Fibroblast of lung (primary cell): Measurements from ENCODE around the gene CERS6. TPM values are rescaled to one million over a fixed set of nuclear protein-coding genes. Genes with fewer than 3 reads are reported as not detected.

Source experiments
- DNase-seq, 2 donors: peaks; one replicate each; pipeline versions ENCODE4 v3.0.0 to v3.0.0-alpha.2; 2010; ENCODE audit warnings: low read depth in 2 of 2
- H2AFZ ChIP-seq: 2 replicates; pipeline ENCODE4 v1.5.1; 2012; ENCODE audit warnings: low read length, control low read depth, inconsistent platforms
- H3K27ac ChIP-seq: 2 replicates; pipeline ENCODE4 v1.5.1; 2011; ENCODE audit warnings: low read length, control low read depth; ENCODE audit not compliant: insufficient read depth
- H3K27me3 ChIP-seq: 2 replicates; pipeline ENCODE4 v1.5.1; 2011; ENCODE audit warnings: mild to moderate bottlenecking, low read length; ENCODE audit not compliant: control insufficient read depth, insufficient read depth
- H3K36me3 ChIP-seq: 2 replicates; pipeline ENCODE4 v1.5.1; 2011; ENCODE audit warnings: low read length; ENCODE audit not compliant: control insufficient read depth, insufficient read depth
- H3K4me1 ChIP-seq: 2 replicates; pipeline ENCODE4 v1.5.1; 2011; ENCODE audit warnings: low read length; ENCODE audit not compliant: control insufficient read depth, insufficient read depth; ENCODE audit errors: extremely low read depth
- H3K4me2 ChIP-seq: 2 replicates; pipeline ENCODE4 v1.5.1; 2011; ENCODE audit warnings: low read length, control low read depth; ENCODE audit not compliant: insufficient read depth; ENCODE audit errors: extremely low read depth
- H3K4me3 ChIP-seq, 4 experiments: fragments of 200-600 bp in 1 of 4; sonication (generic) in 1 of 4; replicated peaks in 1 of 4; 2 replicates each; pipeline ENCODE4 v1.5.1; 2011 to 2016; ENCODE audit warnings: low read length in 4 of 4, low read depth in 3 of 4, mild to moderate bottlenecking in 3 of 4, control low read depth in 2 of 4, inconsistent platforms in 1 of 4, mixed read lengths in 1 of 4; ENCODE audit not compliant: insufficient read depth in 1 of 4; ENCODE audit errors: control extremely low read depth in 1 of 4
- H3K79me2 ChIP-seq: 2 replicates; pipeline ENCODE4 v1.5.1; 2012; ENCODE audit warnings: mild to moderate bottlenecking, low read length, inconsistent platforms; ENCODE audit not compliant: control insufficient read depth, insufficient read depth
- H3K9ac ChIP-seq: 2 replicates; pipeline ENCODE4 v1.5.1; 2011; ENCODE audit warnings: mild to moderate bottlenecking, low read length, control low read depth; ENCODE audit not compliant: insufficient read depth
- H3K9me3 ChIP-seq: 2 replicates; pipeline ENCODE4 v1.5.1; 2012; ENCODE audit warnings: low read depth, low read length; ENCODE audit not compliant: control insufficient read depth, insufficient read depth
- H4K20me1 ChIP-seq: 2 replicates; pipeline ENCODE4 v1.5.1; 2011; ENCODE audit warnings: low read length; ENCODE audit not compliant: control insufficient read depth, insufficient read depth; ENCODE audit errors: extremely low read depth
- EZH2 ChIP-seq: IDR thresholded peaks from 2 replicates; pipeline ENCODE4 v1.5.1; 2012; ENCODE audit warnings: low read length, control low read depth, mild to moderate bottlenecking; ENCODE audit errors: missing control alignments
- polyA plus RNA-seq, 2 donors: library from polyadenylated mRNA; depleted of rRNA in 1 of 2; stranded (reverse) in 1 of 2; unstranded in 1 of 2; fragments of >200 nt; gene quantifications; 2 replicates each; pipeline ENCODE4 v1.2.1, GENCODE V29; 2011 to 2012; ENCODE audit warnings: missing spikeins in 1 of 2
- total RNA-seq: library from RNA; depleted of rRNA; stranded (reverse); fragments of >200 nt; gene quantifications from 2 replicates; pipeline ENCODE4 v1.2.1, GENCODE V29; 2014
- TF ChIP-seq, protein P1 (sequence below), 2 donors: IDR thresholded peaks in 1 of 2; conservative IDR thresholded peaks in 1 of 2; 1 replicate in 1 of 2; 2 replicates in 1 of 2; pipeline ENCODE4 v1.5.1; 2011 to 2012; ENCODE audit warnings: low read length in 2 of 2, control low read depth in 1 of 2, inconsistent platforms in 1 of 2, low read depth in 1 of 2, mild to moderate bottlenecking in 1 of 2

The CERS6 gene
- total and polyA plus RNA-seq, 2 donors (not counting 1 experiment from before 2014, with no cell fraction given), result 7.2 to 16.5 TPM

DNA sequence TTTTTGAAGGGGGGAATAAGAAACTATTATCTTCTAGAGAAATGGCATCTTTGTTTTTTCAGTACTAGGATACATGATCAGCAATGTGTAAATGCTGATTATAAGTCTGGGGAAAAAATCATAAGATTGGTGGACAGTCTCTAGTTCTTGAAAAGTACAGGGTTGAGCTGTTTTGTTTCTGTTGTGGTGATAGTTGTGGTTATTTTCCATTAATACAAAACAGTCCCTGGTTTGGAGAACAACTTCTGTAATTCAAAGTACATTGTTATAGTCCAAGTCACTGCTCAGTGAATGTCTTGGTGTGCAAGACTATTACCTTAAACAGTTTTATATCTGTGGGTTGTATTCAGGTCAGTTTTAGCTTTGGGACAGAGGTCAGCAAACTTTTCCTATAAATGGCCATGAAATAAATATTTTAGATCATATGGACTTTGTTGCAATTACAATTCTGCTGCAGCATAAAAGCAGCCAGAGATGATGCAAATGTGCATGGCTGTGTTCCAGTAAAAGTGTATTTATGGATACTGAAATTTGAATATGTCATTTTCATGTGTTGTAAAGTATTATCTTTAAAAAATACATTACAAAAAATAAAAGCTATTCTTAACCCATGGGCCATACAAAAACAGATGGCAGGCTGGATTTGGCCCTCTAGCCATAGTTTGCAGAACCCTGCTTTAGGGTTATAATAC is 111.0 kb downstream of the CERS6 start:
- H3K4me3 ChIP-seq, result no peak overlapping the region
- no peaks in the 10 kb centered on the region for H4K20me1 ChIP-seq
- no peak overlapping the region for H3K27ac ChIP-seq
- TF ChIP-seq EZH2, result no peak
- TF ChIP-seq, protein P1, sequence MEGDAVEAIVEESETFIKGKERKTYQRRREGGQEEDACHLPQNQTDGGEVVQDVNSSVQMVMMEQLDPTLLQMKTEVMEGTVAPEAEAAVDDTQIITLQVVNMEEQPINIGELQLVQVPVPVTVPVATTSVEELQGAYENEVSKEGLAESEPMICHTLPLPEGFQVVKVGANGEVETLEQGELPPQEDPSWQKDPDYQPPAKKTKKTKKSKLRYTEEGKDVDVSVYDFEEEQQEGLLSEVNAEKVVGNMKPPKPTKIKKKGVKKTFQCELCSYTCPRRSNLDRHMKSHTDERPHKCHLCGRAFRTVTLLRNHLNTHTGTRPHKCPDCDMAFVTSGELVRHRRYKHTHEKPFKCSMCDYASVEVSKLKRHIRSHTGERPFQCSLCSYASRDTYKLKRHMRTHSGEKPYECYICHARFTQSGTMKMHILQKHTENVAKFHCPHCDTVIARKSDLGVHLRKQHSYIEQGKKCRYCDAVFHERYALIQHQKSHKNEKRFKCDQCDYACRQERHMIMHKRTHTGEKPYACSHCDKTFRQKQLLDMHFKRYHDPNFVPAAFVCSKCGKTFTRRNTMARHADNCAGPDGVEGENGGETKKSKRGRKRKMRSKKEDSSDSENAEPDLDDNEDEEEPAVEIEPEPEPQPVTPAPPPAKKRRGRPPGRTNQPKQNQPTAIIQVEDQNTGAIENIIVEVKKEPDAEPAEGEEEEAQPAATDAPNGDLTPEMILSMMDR (conservative IDR thresholded peaks at IDR 0.05 in 1 of 2, IDR thresholded peaks at IDR 0.05 in 1 of 2; ENCODE audit: low read depth in 1 of 2, low read length in 2 of 2), result no peak
- H3K9ac ChIP-seq, result no peak overlapping the region
- no peak overlapping the region for H2AFZ ChIP-seq
- peak in 1 of 2 donors; percentile 79 for DNase-seq
- H3K4me1 ChIP-seq, result no peaks in the 10 kb centered on the region
- H3K9me3 ChIP-seq, result no peaks in the 10 kb centered on the region
- H3K36me3 ChIP-seq, result no peaks in the 10 kb centered on the region
- no peak overlapping the region for H3K4me2 ChIP-seq
- H3K79me2 ChIP-seq, result no peaks in the 10 kb centered on the region
- no peaks in the 10 kb centered on the region for H3K27me3 ChIP-seq

DNA sequence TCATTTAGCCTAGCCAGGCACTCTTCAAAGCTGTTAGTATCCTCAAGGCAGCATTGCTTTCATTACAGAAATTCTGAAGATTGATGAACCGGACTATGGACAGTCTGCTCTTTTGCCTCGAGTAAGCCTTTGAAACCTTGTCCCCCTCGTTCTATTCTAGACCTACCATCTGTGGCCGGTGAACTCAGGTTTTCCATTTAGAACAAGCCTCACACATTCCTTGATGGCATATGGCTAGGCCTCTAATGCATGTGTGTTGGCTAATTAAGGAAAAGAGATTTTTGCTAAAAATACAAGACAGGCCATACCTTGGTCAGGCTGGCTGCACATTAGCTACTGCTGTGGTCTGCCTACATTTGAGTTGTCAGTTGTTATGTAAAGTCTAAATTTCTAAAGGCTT is 111.8 kb downstream of the CERS6 start:
- TF ChIP-seq EZH2, result no peak
- TF ChIP-seq, protein P1 (conservative IDR thresholded peaks at IDR 0.05 in 1 of 2, IDR thresholded peaks at IDR 0.05 in 1 of 2; ENCODE audit: low read depth in 1 of 2, low read length in 2 of 2), result no peak
- peak in 1 of 2 donors; percentile 21 for DNase-seq
- no peak overlapping the region for H3K27ac ChIP-seq
- no peaks in the 10 kb centered on the region for H3K36me3 ChIP-seq
- H3K9me3 ChIP-seq, result no peaks in the 10 kb centered on the region
- H3K9ac ChIP-seq, result no peak overlapping the region
- H3K4me2 ChIP-seq, result no peak overlapping the region
- H3K27me3 ChIP-seq, result no peaks in the 10 kb centered on the region
- no peaks in the 10 kb centered on the region for H3K79me2 ChIP-seq
- no peak overlapping the region for H2AFZ ChIP-seq
- no peak overlapping the region for H3K4me3 ChIP-seq
- no peaks in the 10 kb centered on the region for H4K20me1 ChIP-seq
- no peaks in the 10 kb centered on the region for H3K4me1 ChIP-seq

DNA sequence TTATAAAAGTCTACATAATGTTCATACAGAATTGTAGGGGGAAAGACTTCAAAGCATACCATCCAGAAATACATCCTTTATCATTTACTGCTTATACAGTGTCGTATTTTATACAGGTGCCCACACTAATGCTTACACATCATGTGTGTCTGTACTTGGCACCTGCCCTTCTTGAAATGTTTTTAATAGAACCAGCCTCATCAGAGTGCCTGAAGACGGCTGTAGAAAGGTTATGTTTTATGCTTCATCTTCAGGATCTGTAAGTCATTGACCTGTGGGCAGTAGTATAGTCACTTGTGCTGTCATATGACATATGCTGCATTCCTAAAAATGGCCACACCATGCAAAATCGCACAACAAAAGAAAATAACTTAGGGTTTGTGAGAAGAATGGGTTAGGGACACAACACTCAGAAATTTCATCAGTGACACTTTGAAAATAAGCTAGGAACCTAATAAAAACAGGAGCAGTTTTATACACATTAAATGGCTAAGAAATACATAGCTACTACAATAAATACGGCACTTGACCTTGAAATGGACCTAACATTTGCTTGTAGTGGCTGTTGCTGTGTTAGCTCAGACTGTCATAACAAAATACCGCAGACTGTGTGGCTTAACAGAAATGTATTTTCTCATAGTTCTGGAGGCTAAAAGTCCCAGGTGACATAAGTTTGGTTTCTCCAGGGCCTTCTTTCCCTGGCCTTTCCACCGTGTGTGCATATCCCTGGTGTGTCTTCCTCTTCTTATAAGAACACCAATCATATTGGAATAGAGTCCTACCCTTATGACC is 112.6 kb downstream of the CERS6 start:
- Histone ChIP-seq H3K79me2 (no peaks in the 10 kb centered on the region), H3K27ac (no peak overlapping the region)

More for the DNA sequence above, 112.6 kb downstream of the CERS6 start:
- peak in 1 of 2 donors; percentile 73 for DNase-seq
- Histone ChIP-seq H3K4me2 (no peak overlapping the region), H3K4me3 (no peak overlapping the region), H2AFZ (no peak overlapping the region), H4K20me1 (no peaks in the 10 kb centered on the region), H3K9ac (no peak overlapping the region), H3K9me3 (no peaks in the 10 kb centered on the region), H3K27me3 (no peaks in the 10 kb centered on the region), H3K4me1 (peaks cover 2% of the 10 kb centered on the region), H3K36me3 (no peaks in the 10 kb centered on the region)
- TF ChIP-seq, protein P1 (conservative IDR thresholded peaks at IDR 0.05 in 1 of 2, IDR thresholded peaks at IDR 0.05 in 1 of 2; ENCODE audit: low read depth in 1 of 2, low read length in 2 of 2), result no peak
- no peak for TF ChIP-seq EZH2
